KMS-11 (cell line): ENCODE measurements around the gene WNK3.

Experiments used
- H2AFZ ChIP-seq: fragments of 200-600 bp; sonication (generic); 2 replicates; pipeline ENCODE4 v1.6.1; 2016; ENCODE audit warnings: antibody characterized with exemption, mixed run types, low read depth
- H3K27ac ChIP-seq: fragments of 200-600 bp; sonication (generic); 2 replicates; pipeline ENCODE4 v1.6.1; 2016; ENCODE audit warnings: mild to moderate bottlenecking, mixed run types
- H3K27me3 ChIP-seq: fragments of 200-600 bp; sonication (generic); 2 replicates; pipeline ENCODE4 v1.6.1; 2017; ENCODE audit warnings: mild to moderate bottlenecking, low read depth, mixed run types, moderate library complexity; ENCODE audit not compliant: insufficient read depth
- H3K36me3 ChIP-seq: fragments of 200-600 bp; sonication (generic); 2 replicates; pipeline ENCODE4 v1.6.1; 2017; ENCODE audit warnings: mild to moderate bottlenecking, mixed run types; ENCODE audit not compliant: insufficient read depth
- H3K4me1 ChIP-seq: fragments of 200-600 bp; sonication (generic); 2 replicates; pipeline ENCODE4 v1.6.1; 2016; ENCODE audit warnings: mild to moderate bottlenecking, low read depth, mixed run types; ENCODE audit not compliant: poor library complexity, severe bottlenecking
- H3K4me2 ChIP-seq: fragments of 200-600 bp; sonication (generic); 2 replicates; pipeline ENCODE4 v1.7.0; 2016; ENCODE audit warnings: mild to moderate bottlenecking, mixed run types
- H3K4me3 ChIP-seq: fragments of 200-600 bp; sonication (generic); IDR thresholded peaks from 2 replicates; pipeline ENCODE4 v1.6.1; 2017; ENCODE audit warnings: low read depth, low read length, mixed read lengths; ENCODE audit not compliant: insufficient read depth
- H3K79me2 ChIP-seq: fragments of 200-600 bp; sonication (generic); 2 replicates; pipeline ENCODE4 v1.6.1; 2016; ENCODE audit warnings: low read depth, mixed run types; ENCODE audit not compliant: insufficient read depth
- H3K9ac ChIP-seq: fragments of 200-600 bp; sonication (generic); 2 replicates; pipeline ENCODE4 v1.6.1; 2016; ENCODE audit warnings: mild to moderate bottlenecking, mixed run types
- H4K20me1 ChIP-seq: fragments of 200-600 bp; sonication (generic); 2 replicates; pipeline ENCODE4 v1.6.1; 2016; ENCODE audit warnings: mild to moderate bottlenecking, mixed run types; ENCODE audit not compliant: insufficient read depth
- TF ChIP-seq, protein P1 (sequence below): fragments of 200-600 bp; sonication (generic); conservative IDR thresholded peaks from 2 replicates; pipeline ENCODE4 v1.6.1; 2017; ENCODE audit warnings: low read depth, mild to moderate bottlenecking, antibody characterized with exemption, low read length, moderate library complexity, mixed read lengths

Gene WNK3

DNA sequence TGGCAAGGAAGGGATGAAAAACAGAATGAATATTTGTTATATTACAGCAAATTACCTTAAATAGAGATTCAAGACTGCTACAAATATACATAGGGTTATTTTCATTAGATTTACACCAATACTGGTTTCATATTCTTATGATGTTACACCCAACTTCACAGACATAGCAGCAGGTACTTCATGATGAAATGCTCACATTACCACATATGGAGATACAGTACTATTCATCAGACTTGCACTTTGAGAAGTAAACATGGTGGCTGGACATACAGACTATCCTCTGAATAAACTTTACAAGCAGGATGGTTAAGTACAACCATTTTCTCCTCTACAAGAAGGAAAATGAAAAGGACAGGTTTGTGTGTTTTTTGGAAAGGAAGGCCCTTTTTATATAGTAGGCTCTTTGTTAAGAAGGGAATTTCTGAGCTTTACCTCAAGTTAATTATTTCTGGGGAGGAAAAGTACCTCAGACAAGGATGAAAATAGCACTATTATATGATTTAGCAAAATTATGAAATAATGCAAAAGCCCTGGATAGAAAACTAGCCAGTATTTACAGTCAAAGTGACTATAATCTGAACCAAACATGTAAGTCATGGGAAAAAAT, 162.8 kb downstream of the WNK3 start:
- H3K4me3 ChIP-seq = no peak overlapping the region
- TF ChIP-seq, protein P1, sequence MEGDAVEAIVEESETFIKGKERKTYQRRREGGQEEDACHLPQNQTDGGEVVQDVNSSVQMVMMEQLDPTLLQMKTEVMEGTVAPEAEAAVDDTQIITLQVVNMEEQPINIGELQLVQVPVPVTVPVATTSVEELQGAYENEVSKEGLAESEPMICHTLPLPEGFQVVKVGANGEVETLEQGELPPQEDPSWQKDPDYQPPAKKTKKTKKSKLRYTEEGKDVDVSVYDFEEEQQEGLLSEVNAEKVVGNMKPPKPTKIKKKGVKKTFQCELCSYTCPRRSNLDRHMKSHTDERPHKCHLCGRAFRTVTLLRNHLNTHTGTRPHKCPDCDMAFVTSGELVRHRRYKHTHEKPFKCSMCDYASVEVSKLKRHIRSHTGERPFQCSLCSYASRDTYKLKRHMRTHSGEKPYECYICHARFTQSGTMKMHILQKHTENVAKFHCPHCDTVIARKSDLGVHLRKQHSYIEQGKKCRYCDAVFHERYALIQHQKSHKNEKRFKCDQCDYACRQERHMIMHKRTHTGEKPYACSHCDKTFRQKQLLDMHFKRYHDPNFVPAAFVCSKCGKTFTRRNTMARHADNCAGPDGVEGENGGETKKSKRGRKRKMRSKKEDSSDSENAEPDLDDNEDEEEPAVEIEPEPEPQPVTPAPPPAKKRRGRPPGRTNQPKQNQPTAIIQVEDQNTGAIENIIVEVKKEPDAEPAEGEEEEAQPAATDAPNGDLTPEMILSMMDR = no peak

DNA sequence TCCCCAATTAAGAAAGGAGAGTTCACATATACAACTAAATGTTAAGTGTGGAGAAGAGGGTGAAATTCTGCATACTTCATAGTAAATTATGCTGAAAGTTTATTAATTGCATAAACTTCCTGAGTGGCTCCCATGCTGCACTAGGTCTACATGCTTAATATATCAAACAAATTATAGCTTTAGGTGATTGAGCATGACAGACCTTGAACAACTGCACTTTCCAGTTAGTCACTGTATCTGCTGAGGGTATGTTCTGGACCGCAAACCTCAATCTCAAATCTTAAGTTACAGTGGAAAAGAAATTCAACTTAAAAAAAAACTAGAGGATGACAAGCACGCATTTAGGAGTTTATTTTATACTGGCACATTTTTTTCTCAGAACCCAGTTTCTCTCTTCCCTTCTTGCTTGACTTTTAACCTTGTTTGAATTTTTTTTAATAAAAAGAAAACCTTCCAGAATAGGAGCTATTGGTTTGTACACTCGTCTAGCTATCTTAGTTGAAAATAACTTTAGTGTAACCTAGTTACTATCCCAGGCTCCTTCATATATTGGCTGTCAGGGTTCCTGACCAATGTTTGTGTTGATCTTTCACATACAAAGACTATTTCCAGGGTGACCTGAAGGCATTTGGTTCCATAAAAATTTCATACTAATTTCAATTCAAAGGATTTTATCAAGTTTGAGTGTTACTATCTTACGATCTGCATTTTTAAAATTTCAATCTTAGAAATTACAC, 164.6 kb downstream of the WNK3 start:
- Histone ChIP-seq H3K4me3 (no peak overlapping the region), H3K36me3 (no peaks in the 10 kb centered on the region), H4K20me1 (no peaks in the 10 kb centered on the region)

More for the DNA sequence above, 162.8 kb downstream of the WNK3 start:
- Histone ChIP-seq H3K27ac (no peak overlapping the region), H3K4me1 (no peaks in the 10 kb centered on the region), H4K20me1 (no peaks in the 10 kb centered on the region), H2AFZ (no peak overlapping the region), H3K36me3 (no peaks in the 10 kb centered on the region), H3K4me2 (no peak overlapping the region), H3K79me2 (no peaks in the 10 kb centered on the region), H3K27me3 (no peaks in the 10 kb centered on the region), H3K9ac (no peak overlapping the region)

DNA sequence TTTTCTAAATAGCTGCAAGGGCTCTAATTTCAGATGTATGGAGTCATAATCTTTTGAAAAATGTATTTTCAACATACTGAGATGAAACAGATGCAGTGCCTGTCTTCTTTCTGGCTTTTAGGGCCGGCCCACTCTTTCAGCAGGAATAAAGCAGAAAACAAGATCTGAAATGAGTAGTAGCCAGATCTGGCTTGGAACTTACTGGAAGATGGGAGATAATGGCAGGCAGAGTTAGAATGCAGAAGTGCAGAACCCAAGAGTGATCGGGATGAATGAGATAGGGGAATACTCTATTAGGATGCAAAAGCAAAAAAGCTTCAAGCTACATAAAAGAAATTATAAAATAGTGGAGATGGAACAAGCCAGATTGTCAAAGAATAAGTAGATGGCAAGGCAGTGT, 173.4 kb downstream of the WNK3 start:
- H3K27me3 ChIP-seq = no peaks in the 10 kb centered on the region
- H3K36me3 ChIP-seq = no peaks in the 10 kb centered on the region
- H4K20me1 ChIP-seq = no peaks in the 10 kb centered on the region
- H3K9ac ChIP-seq = no peak overlapping the region
- peaks cover 33% of the 10 kb centered on the region for H3K79me2 ChIP-seq
- peaks cover 23% of the 10 kb centered on the region for H3K4me1 ChIP-seq
- H3K4me2 ChIP-seq = no peak overlapping the region
- TF ChIP-seq, protein P1 = no peak
- H2AFZ ChIP-seq = no peak overlapping the region
- no peak overlapping the region for H3K4me3 ChIP-seq
- H3K27ac ChIP-seq = no peak overlapping the region

More for the DNA sequence above, 164.6 kb downstream of the WNK3 start:
- Histone ChIP-seq H3K27me3 (no peaks in the 10 kb centered on the region), H2AFZ (no peak overlapping the region), H3K9ac (no peak overlapping the region), H3K4me1 (no peaks in the 10 kb centered on the region), H3K27ac (no peak overlapping the region), H3K79me2 (no peaks in the 10 kb centered on the region), H3K4me2 (no peak overlapping the region)
- TF ChIP-seq, protein P1 = no peak

DNA sequence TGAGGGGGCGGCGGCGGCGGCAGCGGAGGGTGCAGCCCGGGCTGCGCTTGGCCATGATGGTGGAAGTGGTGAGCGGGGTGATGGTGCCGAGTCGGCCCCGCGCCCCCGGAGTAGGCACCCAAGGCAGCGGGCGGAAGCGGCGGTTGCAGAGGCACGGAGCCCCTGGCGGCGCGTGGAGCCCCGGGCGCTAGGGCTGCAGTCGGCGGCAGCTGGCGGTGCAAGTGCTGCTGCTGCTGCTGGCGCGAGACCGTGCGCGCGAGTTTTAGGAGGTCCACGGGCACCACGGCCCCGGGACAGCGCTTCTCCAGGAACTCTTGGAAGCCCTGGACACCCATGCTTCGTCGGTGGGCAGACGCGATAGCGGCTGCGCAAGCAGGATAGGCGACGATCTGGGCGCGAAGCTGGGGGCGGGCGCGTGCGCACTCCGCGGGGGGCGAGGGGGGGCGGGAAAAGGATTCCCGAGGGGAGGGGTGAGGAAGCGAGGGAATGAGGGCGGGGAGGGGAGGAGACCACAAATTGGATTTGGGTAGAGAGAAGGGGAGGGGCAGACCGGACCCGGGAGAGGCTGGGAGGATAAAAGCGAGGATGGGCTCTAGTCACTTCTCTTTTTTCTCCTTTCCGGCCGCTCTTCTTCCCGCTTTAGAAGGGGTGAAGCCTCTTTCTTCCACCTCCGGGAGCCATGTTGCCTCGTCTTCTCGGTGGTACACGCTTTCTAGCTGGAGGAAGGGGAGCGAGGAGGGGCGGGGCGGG, 174.8 kb downstream of the WNK3 start, which contains the start of gene FAM120C:
FAM120C (minus strand) TSS at position 391 of the 750 bp plus-strand sequence; CDS start at position 335, 56 bp downstream.
- H4K20me1 ChIP-seq = peaks cover 5% of the 10 kb centered on the region; the same call in 1 of the 2 replicates
- H2AFZ ChIP-seq = peak within 1 kb of the TSS; percentile 61; the same call in 1 of the 2 replicates
- H3K4me2 ChIP-seq = peak within 1 kb of the TSS; percentile 93
- TF ChIP-seq, protein P1 = no peak
- H3K36me3 ChIP-seq = no peaks in the 10 kb centered on the region
- no peak within 1 kb of the TSS for H3K4me3 ChIP-seq
- H3K79me2 ChIP-seq = peaks cover 47% of the 10 kb centered on the region
- peak within 1 kb of the TSS; percentile 90 for H3K9ac ChIP-seq
- peak within 1 kb of the TSS; percentile 76 for H3K27ac ChIP-seq
- no peaks in the 10 kb centered on the region for H3K27me3 ChIP-seq
- H3K4me1 ChIP-seq = peaks cover 38% of the 10 kb centered on the region
